Measurements from ENCODE around the gene NMT2.
A peak's percentile ranks its signal among the peaks of the same experiment; 100 is the strongest.

NMT2 gene

GRCh38 chr10:15141136-15142054 lies 27.1 kb downstream of the NMT2 start:
- no peak for DNase-seq (ENCODE audit: low read depth in 2 of 2)

GRCh38 chr10:15140698-15141097 lies 27.8 kb downstream of the NMT2 start:
- no peak for DNase-seq (ENCODE audit: low read depth in 2 of 2)

- DNase-seq (ENCODE audit: low read depth in 2 of 2): no peak
Measured at GRCh38 chr10:15137636-15138035, 30.9 kb downstream of the NMT2 start.

GRCh38 chr10:15137036-15137359 lies 31.5 kb downstream of the NMT2 start:
- DNase-seq (ENCODE audit: low read depth in 2 of 2): no peak

GRCh38 chr10:15136129-15137035 lies 32.1 kb downstream of the NMT2 start:
- DNase-seq (ENCODE audit: low read depth in 2 of 2): no peak

- DNase-seq (ENCODE audit: low read depth in 2 of 2): no peak
Measured at GRCh38 chr10:15131330-15131729, 37.2 kb downstream of the NMT2 start.

GRCh38 chr10:15124908-15125307 lies 43.6 kb downstream of the NMT2 start:
- no peak for DNase-seq (ENCODE audit: low read depth in 2 of 2)

- DNase-seq (ENCODE audit: low read depth in 2 of 2): no peak
Measured at GRCh38 chr10:15124190-15124589, 44.3 kb downstream of the NMT2 start.

- DNase-seq (ENCODE audit: low read depth in 2 of 2): no peak
Measured at GRCh38 chr10:15123749-15124184, 44.7 kb downstream of the NMT2 start.

GRCh38 chr10:15122477-15123030 lies 45.9 kb downstream of the NMT2 start:
- DNase-seq (ENCODE audit: low read depth in 2 of 2): no peak

GRCh38 chr10:15121707-15122106 lies 46.8 kb downstream of the NMT2 start:
- DNase-seq (ENCODE audit: low read depth in 2 of 2): no peak

- DNase-seq (ENCODE audit: low read depth in 2 of 2): no peak
Measured at GRCh38 chr10:15120523-15120922, 48.0 kb downstream of the NMT2 start.

GRCh38 chr10:15118615-15119014 lies 49.9 kb downstream of the NMT2 start:
- no peak for DNase-seq (ENCODE audit: low read depth in 2 of 2)

- DNase-seq (ENCODE audit: low read depth in 2 of 2): no peak
Measured at GRCh38 chr10:15116225-15116624, 52.3 kb downstream of the NMT2 start.

- no peak for DNase-seq (ENCODE audit: low read depth in 2 of 2)
Measured at GRCh38 chr10:15113766-15114165, 54.7 kb downstream of the NMT2 start.

GRCh38 chr10:15112657-15113056 lies 55.8 kb downstream of the NMT2 start:
- DNase-seq (ENCODE audit: low read depth in 2 of 2): no peak

GRCh38 chr10:15106352-15107013 lies 62.0 kb downstream of the NMT2 start:
- DNase-seq (ENCODE audit: low read depth in 2 of 2): peak; percentile 51 to 56

GRCh38 chr10:15103513-15103912 lies 65.0 kb downstream of the NMT2 start:
- DNase-seq (ENCODE audit: low read depth in 2 of 2): no peak

GRCh38 chr10:15099886-15100285 lies 68.6 kb downstream of the NMT2 start:
- no peak for DNase-seq (ENCODE audit: low read depth in 2 of 2)

- DNase-seq (ENCODE audit: low read depth in 2 of 2): peak; percentile 91 to 97
Measured at GRCh38 chr10:15097011-15097812, 71.3 kb downstream of the NMT2 start, which contains the start of gene RPP38. Gene RPP38 (plus strand): TSS chr10:15097355. CDS start chr10:15103315, 5,960 bp downstream.

GRCh38 chr10:15096661-15097010 lies 71.9 kb downstream of the NMT2 start:
- no peak for DNase-seq (ENCODE audit: low read depth in 2 of 2)
